Activated CD4-positive, CD25-positive, alpha-beta regulatory T cell treated with anti-CD3 and anti-CD28 coated beads, Interleukin-2, amount 50 U/mL, for 16 hours (primary cell): ENCODE measurements around the gene HSFX2.
"Not testable (repeated sequence)": the region's sequence is repeated elsewhere in the genome, so short reads cannot be mapped to it uniquely, and the experiment has no call there.

Experiments used
- DNase-seq: peaks from one replicate; pipeline ENCODE4 v3.0.0-alpha.2; 2020; ENCODE audit warnings: low read depth, low spot score

Gene HSFX2

GRCh38 chrX:149595214-149595613, at the start of gene HSFX2:
TSS of gene HSFX2 (minus strand) at chrX:149595314. CDS start at chrX:149594700, 614 bp downstream.
- not testable (repeated sequence) for DNase-seq

- DNase-seq: no peak
These were observed 48.4 kb upstream of the HSFX2 start for GRCh38 chrX:149643496-149643895.

- DNase-seq: no peak
These were observed 46.7 kb upstream of the HSFX2 start for GRCh38 chrX:149641835-149642234.

GRCh38 chrX:149641432-149641831, 46.3 kb upstream of the HSFX2 start:
- DNase-seq: no peak

- no peak for DNase-seq
These were observed 44.5 kb upstream of the HSFX2 start for GRCh38 chrX:149639568-149639967.

GRCh38 chrX:149638860-149639259, 43.7 kb upstream of the HSFX2 start:
- DNase-seq: no peak

- DNase-seq: no peak
These were observed 38.4 kb upstream of the HSFX2 start for GRCh38 chrX:149633511-149633910.

- DNase-seq: peak; percentile 39
These were observed 36.4 kb upstream of the HSFX2 start, which contains the start of gene TMEM185A for GRCh38 chrX:149631234-149632165. TSS of gene TMEM185A (minus strand) at chrX:149631792. CDS start at chrX:149631580, 212 bp downstream.

- DNase-seq: no peak
These were observed 35.6 kb upstream of the HSFX2 start for GRCh38 chrX:149630681-149631233.

GRCh38 chrX:149629730-149630387, 34.7 kb upstream of the HSFX2 start:
- no peak for DNase-seq

- DNase-seq: no peak
These were observed 33.7 kb upstream of the HSFX2 start for GRCh38 chrX:149628768-149629167.

GRCh38 chrX:149628280-149628679, 33.2 kb upstream of the HSFX2 start:
- DNase-seq: no peak

GRCh38 chrX:149626829-149627228, 31.7 kb upstream of the HSFX2 start:
- DNase-seq: not testable (repeated sequence)

GRCh38 chrX:149619662-149620061, 24.5 kb upstream of the HSFX2 start:
- not testable (repeated sequence) for DNase-seq

- DNase-seq: no peak
These were observed 23.8 kb upstream of the HSFX2 start for GRCh38 chrX:149618871-149619270.

GRCh38 chrX:149611623-149612175, 16.6 kb upstream of the HSFX2 start:
- DNase-seq: no peak

- no peak for DNase-seq
These were observed 15.4 kb upstream of the HSFX2 start for GRCh38 chrX:149610511-149610910.

- DNase-seq: no peak
These were observed 12.6 kb upstream of the HSFX2 start for GRCh38 chrX:149607699-149608098.

GRCh38 chrX:149605248-149605885, 10.3 kb upstream of the HSFX2 start:
- not testable (repeated sequence) for DNase-seq

GRCh38 chrX:149598603-149599002, 3.5 kb upstream of the HSFX2 start:
- not testable (repeated sequence) for DNase-seq

- not testable (repeated sequence) for DNase-seq
These were observed 829 bp upstream of the HSFX2 start for GRCh38 chrX:149595943-149596342.
